Upper lobe of right lung (tissue), 1 donor: ENCODE measurements around the gene MOGAT3. TPM values are rescaled to one million over a fixed set of nuclear protein-coding genes. Genes with fewer than 3 reads are reported as not detected.

ENCODE experiments used
- ATAC-seq: fragments of 200-7000 bp; cut with Tn5 transposase; one replicate; pipeline ENCODE4 v1.9.1; 2020; ENCODE audit warnings: mild to moderate bottlenecking, moderate library complexity
- DNase-seq: peaks from one replicate; pipeline ENCODE4 v3.0.0-alpha.2; 2020
- H3K27ac ChIP-seq: fragments of 200-600 bp; one replicate; pipeline ENCODE4 v1.8.0; 2022
- H3K27me3 ChIP-seq: fragments of 200-600 bp; one replicate; pipeline ENCODE4 v1.8.0; 2022; ENCODE audit warnings: mild to moderate bottlenecking
- H3K36me3 ChIP-seq: fragments of 200-600 bp; one replicate; pipeline ENCODE4 v1.8.0; 2022
- H3K4me1 ChIP-seq: fragments of 200-600 bp; one replicate; pipeline ENCODE4 v1.8.0; 2022
- H3K4me3 ChIP-seq: fragments of 200-600 bp; one replicate; pipeline ENCODE4 v1.8.0; 2022; ENCODE audit warnings: mild to moderate bottlenecking
- H3K9me3 ChIP-seq: fragments of 200-600 bp; one replicate; pipeline ENCODE4 v1.8.0; 2022
- intact Hi-C: fragments of 100-400 bp; cut with DNase I; formaldehyde crosslinking; loops from one replicate; pipeline ENCODE4 v1.11.0; 2022
- total RNA-seq: library from RNA; stranded (reverse); fragmentation: NEBNext Ultra II Directional; extraction: Animal tissue kit (Norgen Biotek cat#: 25700); gene quantifications from one replicate; pipeline ENCODE4 v1.2.1, GENCODE V29; 2021
- TF ChIP-seq, protein P1 (sequence below): fragments of 200-600 bp; IDR thresholded peaks from one replicate; pipeline ENCODE4 v1.8.0; 2022; ENCODE audit warnings: antibody characterized with exemption
- donor health status: DM: no; HTN: yes; CAD: no; lungs with severe emphysema.

The MOGAT3 gene
- total RNA-seq, 1 donor from 2014 or later: not detected

GRCh38 chr7:101166909-101167644 lies 33.8 kb downstream of the MOGAT3 start:
- Histone ChIP-seq H3K27ac (no peak overlapping the region), H3K4me3 (no peak overlapping the region), H3K9me3 (no peaks in the 10 kb centered on the region), H3K4me1 (peaks cover 41% of the 10 kb centered on the region), H3K36me3 (no peaks in the 10 kb centered on the region), H3K27me3 (peaks cover 92% of the 10 kb centered on the region)
- DNase-seq (no peak), ATAC-seq (no peak)
- intact Hi-C loops: no loop called here
- TF ChIP-seq, protein P1, sequence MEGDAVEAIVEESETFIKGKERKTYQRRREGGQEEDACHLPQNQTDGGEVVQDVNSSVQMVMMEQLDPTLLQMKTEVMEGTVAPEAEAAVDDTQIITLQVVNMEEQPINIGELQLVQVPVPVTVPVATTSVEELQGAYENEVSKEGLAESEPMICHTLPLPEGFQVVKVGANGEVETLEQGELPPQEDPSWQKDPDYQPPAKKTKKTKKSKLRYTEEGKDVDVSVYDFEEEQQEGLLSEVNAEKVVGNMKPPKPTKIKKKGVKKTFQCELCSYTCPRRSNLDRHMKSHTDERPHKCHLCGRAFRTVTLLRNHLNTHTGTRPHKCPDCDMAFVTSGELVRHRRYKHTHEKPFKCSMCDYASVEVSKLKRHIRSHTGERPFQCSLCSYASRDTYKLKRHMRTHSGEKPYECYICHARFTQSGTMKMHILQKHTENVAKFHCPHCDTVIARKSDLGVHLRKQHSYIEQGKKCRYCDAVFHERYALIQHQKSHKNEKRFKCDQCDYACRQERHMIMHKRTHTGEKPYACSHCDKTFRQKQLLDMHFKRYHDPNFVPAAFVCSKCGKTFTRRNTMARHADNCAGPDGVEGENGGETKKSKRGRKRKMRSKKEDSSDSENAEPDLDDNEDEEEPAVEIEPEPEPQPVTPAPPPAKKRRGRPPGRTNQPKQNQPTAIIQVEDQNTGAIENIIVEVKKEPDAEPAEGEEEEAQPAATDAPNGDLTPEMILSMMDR: no peak

- intact Hi-C loops: no loop called here
- Histone ChIP-seq H3K27me3 (peaks cover 87% of the 10 kb centered on the region), H3K4me1 (peaks cover 38% of the 10 kb centered on the region), H3K27ac (no peak overlapping the region), H3K36me3 (no peaks in the 10 kb centered on the region), H3K9me3 (no peaks in the 10 kb centered on the region), H3K4me3 (no peak overlapping the region)
- ATAC-seq (no peak), DNase-seq (no peak)
- TF ChIP-seq, protein P1: no peak
Measured at GRCh38 chr7:101166648-101166908, 34.3 kb downstream of the MOGAT3 start.

DNA sequence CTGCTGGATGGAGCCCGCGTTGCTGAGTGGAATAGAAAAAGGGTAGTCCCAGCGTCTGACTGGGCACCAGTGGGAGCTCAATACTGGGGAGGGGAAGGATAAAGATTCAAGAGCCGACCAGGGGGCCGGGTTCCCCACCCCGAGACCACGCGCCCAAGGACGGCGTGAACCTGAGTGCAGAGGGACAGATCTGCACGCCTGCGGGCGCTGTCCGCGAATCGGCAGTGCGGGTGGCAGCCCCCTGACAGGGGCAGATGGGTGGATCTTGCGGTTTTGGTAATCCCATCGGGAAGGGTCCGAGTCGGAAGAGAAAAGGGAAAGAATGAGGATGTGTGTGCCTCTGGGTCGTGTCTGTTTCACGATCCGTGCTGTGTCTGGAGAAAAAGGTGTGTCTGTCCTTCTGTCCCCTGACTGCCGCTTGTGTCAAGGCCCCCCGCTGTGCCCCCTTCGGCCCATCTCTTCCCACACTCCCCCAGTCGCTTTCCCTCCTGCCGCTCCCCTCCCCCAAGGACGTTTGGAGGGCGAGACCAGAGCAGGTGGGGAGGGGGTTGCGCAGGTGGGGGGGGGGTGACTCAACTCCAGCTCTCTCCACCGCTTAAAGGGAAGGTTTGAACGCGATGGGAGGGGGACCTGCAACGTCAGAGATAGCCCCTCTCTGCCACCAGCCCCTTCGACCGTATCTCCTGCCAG lies 34.7 kb downstream of the MOGAT3 start:
- TF ChIP-seq, protein P1: no peak
- Histone ChIP-seq H3K4me1 (peaks cover 38% of the 10 kb centered on the region), H3K27ac (no peak overlapping the region), H3K36me3 (no peaks in the 10 kb centered on the region), H3K9me3 (no peaks in the 10 kb centered on the region), H3K27me3 (peaks cover 82% of the 10 kb centered on the region), H3K4me3 (no peak overlapping the region)
- ATAC-seq: no peak
- intact Hi-C loops: no loop called here
- no peak for DNase-seq

GRCh38 chr7:101165075-101165957 lies 35.5 kb downstream of the MOGAT3 start, which contains the start of gene VGF:
TSS of gene VGF (minus strand) at chr7:101165569. CDS start at chr7:101164843, 726 bp downstream.
- Histone ChIP-seq H3K4me3 (no peak within 1 kb of the TSS), H3K9me3 (no peaks in the 10 kb centered on the region), H3K27me3 (peaks cover 74% of the 10 kb centered on the region), H3K27ac (no peak within 1 kb of the TSS), H3K4me1 (peaks cover 38% of the 10 kb centered on the region), H3K36me3 (no peaks in the 10 kb centered on the region)
- TF ChIP-seq, protein P1: no peak
- intact Hi-C loops: no loop called here
- DNase-seq (peak; percentile 96), ATAC-seq (peak; percentile 92)

- peaks cover 64% of the 10 kb centered on the region for H3K27me3 ChIP-seq
- intact Hi-C loops: no loop called here
- H3K36me3 ChIP-seq: peaks cover 3% of the 10 kb centered on the region
Measured at GRCh38 chr7:101164071-101164840, 36.6 kb downstream of the MOGAT3 start.

More at GRCh38 chr7:101164071-101164840, 36.6 kb downstream of the MOGAT3 start:
- ATAC-seq (no peak), DNase-seq (no peak)
- Histone ChIP-seq H3K9me3 (no peaks in the 10 kb centered on the region), H3K4me1 (peaks cover 30% of the 10 kb centered on the region), H3K27ac (no peak overlapping the region), H3K4me3 (peak overlapping the region; percentile 37)
- TF ChIP-seq, protein P1: no peak
